OCI-LY7 (cell line): ENCODE data around the gene CGNL1. TPM values are rescaled to one million over a fixed set of nuclear protein-coding genes. Genes with fewer than 3 reads are reported as not detected.

Source experiments
- BruUV-seq: library from RNA; stranded (reverse); fragments of 400-500 nt; replicated peaks from 2 replicates; lab custom pipeline; 2021; lab: Mats Ljungman, UMichigan
- CTCF ChIA-PET: fragments of 300-600 bp; sonication (Branson Sonifier 250); formaldehyde crosslinking; loops from one replicate; lab custom pipeline; 2022; ENCODE audit warnings: antibody characterized with exemption; ENCODE audit not compliant: unreplicated experiment; lab: Charles Lee
- POLR2A ChIA-PET: fragments of 300-600 bp; sonication (Branson Sonifier 250); formaldehyde crosslinking; loops from one replicate; lab custom pipeline; 2022; ENCODE audit warnings: antibody characterized with exemption; lab: Charles Lee
- DNase-seq: peaks from one replicate; pipeline ENCODE4 v3.0.0-alpha.2; 2015; ENCODE audit warnings: low spot score
- H2AFZ ChIP-seq: fragments of 200-600 bp; sonication (generic), shearing (Covaris generic); 2 replicates; pipeline ENCODE4 v1.6.1; 2014; ENCODE audit warnings: mild to moderate bottlenecking, antibody characterized with exemption, low read length, moderate library complexity
- H3K27ac ChIP-seq: fragments of 200-600 bp; sonication (generic); 2 replicates; pipeline ENCODE4 v1.5.1; 2014; ENCODE audit warnings: mixed run types, low read depth, mild to moderate bottlenecking, moderate library complexity, low read length, inconsistent platforms; ENCODE audit not compliant: poor library complexity, severe bottlenecking
- H3K36me3 ChIP-seq: fragments of 200-600 bp; sonication (generic); 2 replicates; pipeline ENCODE4 v1.6.1; 2014; ENCODE audit warnings: mild to moderate bottlenecking, antibody characterized with exemption, low read length, moderate library complexity, mixed read lengths; ENCODE audit not compliant: insufficient read depth
- H3K4me1 ChIP-seq: fragments of 200-600 bp; sonication (generic); 2 replicates; pipeline ENCODE4 v1.5.1; 2014; ENCODE audit warnings: mild to moderate bottlenecking, low read length; ENCODE audit not compliant: insufficient read depth, poor library complexity, severe bottlenecking
- H3K4me2 ChIP-seq: fragments of 200-600 bp; sonication (generic); 2 replicates; pipeline ENCODE4 v1.6.1; 2014; ENCODE audit warnings: mild to moderate bottlenecking, low read length
- H3K4me3 ChIP-seq: fragments of 200-600 bp; sonication (generic); 2 replicates; pipeline ENCODE4 v1.5.1; 2014; ENCODE audit warnings: mild to moderate bottlenecking, low read depth, low read length; ENCODE audit not compliant: poor library complexity, severe bottlenecking
- H3K79me2 ChIP-seq: fragments of 200-600 bp; sonication (generic); 2 replicates; pipeline ENCODE4 v1.6.1; 2016; ENCODE audit warnings: low read depth, mild to moderate bottlenecking, low read length, moderate library complexity, mixed read lengths; ENCODE audit not compliant: insufficient read depth
- H3K9me2 ChIP-seq: fragments of 200-600 bp; sonication (generic); 2 replicates; pipeline ENCODE4 v1.6.1; 2016; ENCODE audit warnings: mild to moderate bottlenecking, low read length, mixed read lengths; ENCODE audit not compliant: insufficient read depth
- H3K9me3 ChIP-seq: fragments of 200-600 bp; sonication (generic); 2 replicates; pipeline ENCODE4 v1.6.1; 2014; ENCODE audit warnings: mild to moderate bottlenecking, mixed run types, low read length, mixed read lengths
- H4K20me1 ChIP-seq: fragments of 200-600 bp; sonication (generic); 2 replicates; pipeline ENCODE4 v1.6.1; 2014; ENCODE audit warnings: mild to moderate bottlenecking, antibody characterized with exemption, low read length, moderate library complexity, mixed read lengths; ENCODE audit not compliant: insufficient read depth
- EZH2phosphoT487 ChIP-seq: fragments of 200-600 bp; sonication (generic); IDR thresholded peaks from 2 replicates; pipeline ENCODE4 v1.6.1; 2018; ENCODE audit warnings: low read depth, borderline replicate concordance, mild to moderate bottlenecking, mixed run types, antibody characterized with exemption, low read length, moderate library complexity, mixed read lengths
- intact Hi-C: fragments of 100-400 bp; cut with micrococcal nuclease; formaldehyde crosslinking; loops from one replicate; pipeline ENCODE4 v1.10.0; 2022; ENCODE audit not compliant: unreplicated experiment
- total RNA-seq, 2 experiments: library from RNA; depleted of rRNA in 1 of 2; stranded (reverse); fragments of >200 nt in 1 of 2; shearing (Covaris generic) in 1 of 2; gene quantifications; 2 replicates each; pipeline ENCODE4 v1.2.3, GENCODE V29; 2014 to 2022
- TF ChIP-seq, protein P1 (sequence below): fragments of 200-600 bp; sonication (generic); conservative IDR thresholded peaks from 2 replicates; pipeline ENCODE4 v1.5.1; 2014; ENCODE audit warnings: mild to moderate bottlenecking, antibody characterized with exemption, low read length, moderate library complexity, mixed read lengths

CGNL1 gene
- total RNA-seq, 2 experiments from 2014 or later, result 0.04 TPM; not detected in 1

- H3K79me2 ChIP-seq, result no peaks in the 10 kb centered on the region
- no peak overlapping the region for H3K4me3 ChIP-seq
- no peak for TF ChIP-seq EZH2phosphoT487
- TF ChIP-seq, protein P1, sequence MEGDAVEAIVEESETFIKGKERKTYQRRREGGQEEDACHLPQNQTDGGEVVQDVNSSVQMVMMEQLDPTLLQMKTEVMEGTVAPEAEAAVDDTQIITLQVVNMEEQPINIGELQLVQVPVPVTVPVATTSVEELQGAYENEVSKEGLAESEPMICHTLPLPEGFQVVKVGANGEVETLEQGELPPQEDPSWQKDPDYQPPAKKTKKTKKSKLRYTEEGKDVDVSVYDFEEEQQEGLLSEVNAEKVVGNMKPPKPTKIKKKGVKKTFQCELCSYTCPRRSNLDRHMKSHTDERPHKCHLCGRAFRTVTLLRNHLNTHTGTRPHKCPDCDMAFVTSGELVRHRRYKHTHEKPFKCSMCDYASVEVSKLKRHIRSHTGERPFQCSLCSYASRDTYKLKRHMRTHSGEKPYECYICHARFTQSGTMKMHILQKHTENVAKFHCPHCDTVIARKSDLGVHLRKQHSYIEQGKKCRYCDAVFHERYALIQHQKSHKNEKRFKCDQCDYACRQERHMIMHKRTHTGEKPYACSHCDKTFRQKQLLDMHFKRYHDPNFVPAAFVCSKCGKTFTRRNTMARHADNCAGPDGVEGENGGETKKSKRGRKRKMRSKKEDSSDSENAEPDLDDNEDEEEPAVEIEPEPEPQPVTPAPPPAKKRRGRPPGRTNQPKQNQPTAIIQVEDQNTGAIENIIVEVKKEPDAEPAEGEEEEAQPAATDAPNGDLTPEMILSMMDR, result no peak
- H3K4me1 ChIP-seq, result no peaks in the 10 kb centered on the region
- H3K36me3 ChIP-seq, result no peaks in the 10 kb centered on the region
- no peaks in the 10 kb centered on the region for H4K20me1 ChIP-seq
- H3K27ac ChIP-seq, result no peak overlapping the region
- H3K9me2 ChIP-seq, result no peaks in the 10 kb centered on the region
- BruUV-seq, result no TSS peak
- no peak for DNase-seq
- ChIA-PET CTCF (no interaction called here), POLR2A (no interaction called here)
- no peak overlapping the region for H2AFZ ChIP-seq
- no peaks in the 10 kb centered on the region for H3K9me3 ChIP-seq
- H3K4me2 ChIP-seq, result no peak overlapping the region
- intact Hi-C loops, result no loop called here
Observed at GRCh38 chr15:57552678-57553334, 176.5 kb downstream of the CGNL1 start.

DNA sequence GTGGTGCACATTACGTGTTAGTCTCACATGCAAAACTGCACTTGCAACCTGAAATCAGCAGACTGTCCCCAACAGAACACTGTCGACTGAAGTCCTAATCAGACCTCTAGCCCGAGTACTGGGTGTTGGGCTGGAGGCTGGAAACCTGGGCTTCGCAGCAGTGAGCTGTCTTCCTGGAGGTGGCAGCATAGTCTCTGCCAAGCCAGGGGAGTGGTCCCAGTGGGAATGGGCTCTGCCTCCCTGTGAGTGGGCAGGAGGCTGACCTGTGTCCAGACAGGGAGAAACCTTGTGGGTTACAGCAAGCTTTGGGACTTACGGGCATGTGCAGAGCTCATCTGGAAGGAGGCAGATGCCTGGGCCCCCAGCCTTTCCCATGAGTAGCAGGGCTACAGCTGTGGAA is 177.2 kb downstream of the CGNL1 start:
- CTCF ChIA-PET, result no interaction called here

More for the DNA sequence above, 177.2 kb downstream of the CGNL1 start:
- no peaks in the 10 kb centered on the region for H3K79me2 ChIP-seq
- H3K4me1 ChIP-seq, result no peaks in the 10 kb centered on the region
- intact Hi-C loops, result no loop called here
- no peak for TF ChIP-seq EZH2phosphoT487
- TF ChIP-seq, protein P1, result no peak
- no TSS peak for BruUV-seq
- no peak overlapping the region for H3K4me2 ChIP-seq
- H3K4me3 ChIP-seq, result no peak overlapping the region
- no peaks in the 10 kb centered on the region for H3K36me3 ChIP-seq
- H3K9me2 ChIP-seq, result no peaks in the 10 kb centered on the region
- H3K27ac ChIP-seq, result no peak overlapping the region
- DNase-seq, result no peak
- POLR2A ChIA-PET, result no interaction called here
- no peak overlapping the region for H2AFZ ChIP-seq
- H3K9me3 ChIP-seq, result no peaks in the 10 kb centered on the region
- no peaks in the 10 kb centered on the region for H4K20me1 ChIP-seq
